Measurements from ENCODE around the gene KIF5A.

The KIF5A gene

DNA sequence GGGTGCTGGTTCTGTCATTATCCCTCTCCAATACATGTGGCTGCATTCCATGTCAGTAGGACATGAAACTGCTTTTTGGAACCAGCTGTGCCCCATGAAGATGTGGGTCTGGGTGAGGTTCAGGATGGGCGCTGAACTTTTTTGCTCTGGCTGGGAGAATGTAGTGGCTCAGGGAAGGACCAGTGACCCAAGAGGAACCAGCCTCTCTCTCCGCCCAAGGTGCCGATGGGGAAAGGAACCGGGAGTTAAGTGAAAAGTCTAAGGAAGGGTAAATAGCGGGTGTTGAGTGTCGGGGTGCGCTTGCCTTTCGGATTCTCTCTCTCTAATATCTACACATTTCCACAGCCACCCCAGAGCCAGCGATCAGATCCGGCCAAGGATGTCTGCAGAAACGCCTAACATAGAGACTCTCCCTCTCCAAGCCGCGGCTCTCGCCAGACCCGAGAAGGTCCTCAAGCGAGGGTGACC lies 69.2 kb downstream of the KIF5A start:
- no peak for DNase-seq (ENCODE audit: low read depth in 2 of 3, low spot score in 2 of 3)

DNA sequence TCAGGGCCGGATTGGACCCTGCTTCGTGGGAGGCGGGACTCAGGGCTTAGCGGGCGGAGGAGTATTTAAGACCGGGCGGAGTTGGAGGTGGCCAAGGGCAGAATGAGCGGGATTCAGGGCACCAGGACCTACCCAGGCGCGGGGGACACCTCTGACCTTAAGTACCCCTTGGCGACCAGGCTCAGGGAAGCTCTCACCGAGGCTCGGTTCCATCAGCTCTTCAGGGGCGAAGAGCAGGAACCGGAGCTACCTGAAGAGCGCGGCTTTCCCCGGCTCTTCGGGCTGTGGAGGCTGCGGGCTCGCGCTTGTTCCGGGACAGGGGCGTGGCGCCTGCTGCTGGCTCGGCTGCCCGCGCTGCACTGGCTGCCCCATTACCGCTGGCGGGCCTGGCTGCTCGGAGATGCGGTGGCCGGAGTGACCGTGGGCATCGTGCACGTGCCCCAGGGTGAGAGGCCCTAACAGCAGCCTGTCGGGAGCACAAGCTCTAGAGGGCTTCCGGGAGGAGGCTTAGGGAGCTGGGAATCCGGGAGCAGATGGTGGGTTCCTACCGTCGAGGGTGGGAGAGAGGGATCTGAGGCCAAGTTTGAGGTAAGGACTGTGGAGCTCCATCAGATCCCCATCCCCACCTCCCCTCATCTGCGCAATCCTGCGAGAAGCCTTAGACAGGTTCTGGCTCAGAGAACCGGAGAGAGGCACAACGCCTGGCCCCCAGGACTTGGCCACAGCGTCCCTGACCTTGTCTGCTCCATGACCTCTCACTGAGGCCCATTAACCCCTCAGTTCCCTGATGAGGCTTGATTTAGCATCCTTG lies 69.8 kb downstream of the KIF5A start:
- no peak for DNase-seq (ENCODE audit: low read depth in 2 of 3, low spot score in 2 of 3)

- no peak for DNase-seq (ENCODE audit: low read depth in 2 of 3, low spot score in 2 of 3)
Measured at GRCh38 chr12:57620245-57620935, 70.5 kb downstream of the KIF5A start.

DNA sequence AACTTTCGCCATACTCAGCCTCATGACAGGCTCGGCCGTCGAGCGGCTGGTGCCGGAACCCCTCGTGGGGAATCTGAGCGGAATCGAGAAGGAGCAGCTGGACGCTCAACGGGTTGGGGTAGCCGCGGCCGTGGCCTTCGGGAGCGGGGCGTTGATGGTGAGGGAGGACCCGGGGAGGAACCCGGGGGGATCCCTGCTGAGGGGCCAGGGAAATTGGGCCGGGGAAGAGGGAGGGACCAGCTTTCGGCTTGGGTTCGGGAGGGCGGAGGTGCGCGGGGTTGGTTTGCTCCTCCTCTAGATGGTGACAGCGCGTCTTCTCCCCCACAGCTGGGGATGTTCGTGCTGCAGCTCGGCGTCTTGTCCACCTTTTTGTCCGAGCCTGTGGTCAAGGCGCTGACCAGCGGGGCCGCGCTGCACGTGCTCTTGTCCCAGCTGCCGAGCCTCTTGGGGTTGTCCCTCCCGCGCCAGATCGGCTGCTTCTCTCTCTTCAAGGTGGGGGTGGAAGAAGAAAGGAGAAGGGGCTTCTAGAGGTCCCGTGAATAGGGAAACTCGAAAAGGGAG lies 71.2 kb downstream of the KIF5A start:
- no peak for DNase-seq (ENCODE audit: low read depth in 2 of 3, low spot score in 2 of 3)

DNA sequence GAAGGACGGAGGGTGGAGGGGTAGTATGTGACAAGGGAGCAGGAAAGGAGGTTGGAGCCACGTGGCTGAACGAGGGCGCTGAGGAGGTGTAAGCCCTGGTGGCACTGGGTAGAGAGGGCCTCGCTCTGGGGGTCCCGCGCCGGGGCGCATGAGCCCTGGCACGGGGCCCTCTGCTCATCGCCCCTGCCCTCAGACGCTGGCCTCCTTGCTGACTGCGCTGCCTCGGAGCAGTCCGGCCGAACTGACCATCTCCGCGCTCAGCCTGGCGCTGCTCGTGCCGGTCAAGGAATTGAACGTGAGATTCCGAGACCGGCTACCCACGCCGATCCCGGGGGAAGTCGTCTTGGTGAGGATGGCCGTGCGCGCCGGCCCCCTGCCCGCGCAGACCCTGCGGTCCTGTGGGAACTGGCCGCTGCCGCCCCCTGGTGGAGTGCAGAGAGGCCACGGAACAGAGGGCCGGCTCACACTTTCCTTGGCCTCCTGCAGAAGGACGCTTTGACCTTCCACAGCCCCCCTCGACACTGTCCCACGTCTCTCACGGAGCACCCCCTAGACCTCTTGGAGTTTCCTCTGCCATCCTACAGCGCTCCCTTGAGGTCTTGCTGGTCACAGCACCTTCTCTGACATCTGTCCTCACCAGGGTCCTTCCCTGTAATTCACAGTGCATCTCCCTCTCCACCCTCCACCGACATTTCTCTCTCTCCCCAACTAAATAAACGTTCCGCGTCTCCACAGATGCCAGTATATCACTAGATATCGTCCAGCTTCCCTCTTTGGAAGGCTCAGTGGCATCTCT lies 71.9 kb downstream of the KIF5A start:
- no peak for DNase-seq (ENCODE audit: low read depth in 2 of 3, low spot score in 2 of 3)

- DNase-seq (ENCODE audit: low read depth in 2 of 3, low spot score in 2 of 3): no peak
Measured at GRCh38 chr12:57622293-57623245, 72.7 kb downstream of the KIF5A start.

GRCh38 chr12:57623385-57623784 lies 73.5 kb downstream of the KIF5A start:
- no peak for DNase-seq (ENCODE audit: low read depth in 2 of 3, low spot score in 2 of 3)

DNA sequence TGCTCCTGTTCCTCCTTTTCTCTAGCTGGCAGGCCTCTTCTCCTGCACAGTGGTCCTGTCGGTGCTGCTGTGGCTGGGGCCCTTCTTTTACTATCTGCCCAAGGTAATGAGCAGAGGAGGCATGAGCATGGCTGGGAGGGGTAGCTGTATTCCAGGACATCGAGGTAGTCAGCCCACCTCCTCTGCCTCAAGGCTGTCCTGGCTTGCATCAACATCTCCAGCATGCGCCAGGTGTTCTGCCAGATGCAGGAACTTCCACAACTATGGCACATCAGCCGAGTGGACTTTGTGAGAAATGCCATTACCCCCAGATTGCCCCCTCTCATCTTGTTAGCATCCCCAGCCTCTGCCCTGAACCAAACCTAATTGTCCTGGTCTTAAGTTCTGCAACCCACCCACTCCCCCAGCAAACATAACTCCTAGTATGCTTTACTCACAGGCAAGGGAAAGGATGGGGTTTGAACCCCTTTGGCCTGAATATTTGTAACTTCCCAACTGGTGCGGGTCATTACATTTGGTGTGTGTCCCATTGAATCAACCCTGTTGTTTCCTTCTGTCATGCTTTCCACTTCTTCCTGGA lies 74.1 kb downstream of the KIF5A start:
- DNase-seq (ENCODE audit: low read depth in 2 of 3, low spot score in 2 of 3): no peak

DNA sequence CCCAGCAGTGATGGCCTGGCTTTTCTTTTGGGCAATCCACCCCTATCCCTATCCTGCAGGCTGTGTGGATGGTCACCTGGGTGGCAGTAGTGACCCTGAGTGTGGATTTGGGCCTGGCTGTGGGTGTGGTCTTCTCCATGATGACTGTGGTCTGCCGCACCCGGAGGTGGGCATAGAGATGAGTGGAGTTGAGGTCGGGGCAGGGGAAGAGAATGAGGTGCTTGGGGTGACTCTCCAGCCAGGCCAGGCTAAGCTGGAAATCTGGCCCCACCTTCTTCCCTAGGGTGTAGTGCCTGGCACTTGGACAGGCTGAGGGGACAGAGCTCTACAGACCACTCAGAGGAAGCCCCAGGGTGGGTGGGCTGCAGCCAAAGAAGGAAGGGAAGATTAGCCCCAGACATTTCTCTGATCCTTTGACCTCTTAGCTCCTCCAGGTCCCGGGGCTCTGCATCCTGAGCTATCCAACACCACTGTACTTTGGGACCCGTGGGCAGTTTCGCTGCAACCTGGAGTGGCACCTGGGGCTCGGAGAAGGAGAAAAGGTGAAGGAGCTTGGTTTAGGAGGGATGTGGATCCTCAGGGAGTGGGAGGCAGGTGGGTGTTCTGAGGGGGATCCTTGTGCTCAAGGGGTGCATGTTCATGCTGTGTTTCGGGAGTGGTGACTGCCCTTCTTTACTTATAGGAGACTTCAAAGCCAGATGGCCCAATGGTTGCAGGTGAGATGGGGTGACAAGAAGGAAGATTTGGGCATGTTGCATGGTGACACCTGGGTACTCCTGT lies 74.8 kb downstream of the KIF5A start:
- no peak for DNase-seq (ENCODE audit: low read depth in 2 of 3, low spot score in 2 of 3)

DNA sequence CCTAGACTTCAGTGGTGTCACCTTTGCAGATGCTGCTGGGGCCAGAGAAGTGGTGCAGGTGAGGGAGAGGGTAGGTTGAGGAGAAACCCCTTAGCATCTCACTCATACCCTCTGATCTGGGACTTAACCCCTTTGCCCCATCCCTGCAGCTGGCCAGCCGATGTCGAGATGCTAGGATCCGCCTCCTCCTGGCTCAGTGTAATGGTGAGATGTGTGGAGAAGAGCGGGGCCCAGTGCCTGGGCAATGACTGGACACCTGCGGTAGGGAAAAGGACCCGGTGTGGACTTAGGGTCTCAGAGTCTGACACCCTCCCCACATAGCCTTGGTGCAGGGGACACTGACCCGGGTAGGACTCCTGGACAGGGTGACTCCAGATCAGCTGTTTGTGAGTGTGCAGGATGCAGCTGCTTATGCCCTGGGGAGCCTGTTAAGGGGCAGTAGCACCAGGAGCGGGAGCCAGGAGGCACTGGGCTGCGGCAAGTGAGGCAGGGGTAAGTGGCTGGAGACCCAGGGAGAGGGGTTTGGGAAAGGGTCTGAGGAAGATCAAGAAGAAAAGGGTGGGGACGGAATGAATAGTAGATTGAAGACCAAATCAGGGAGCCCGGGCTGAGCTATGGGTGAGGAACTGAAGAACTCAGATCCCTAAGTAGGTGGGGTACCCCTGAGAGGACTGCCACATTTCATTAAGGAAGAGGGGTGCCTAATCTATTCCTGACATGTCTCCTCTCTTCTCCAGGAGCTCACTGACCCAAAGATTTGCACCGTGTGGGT lies 75.6 kb downstream of the KIF5A start:
- DNase-seq (ENCODE audit: low read depth in 2 of 3, low spot score in 2 of 3): no peak

DNA sequence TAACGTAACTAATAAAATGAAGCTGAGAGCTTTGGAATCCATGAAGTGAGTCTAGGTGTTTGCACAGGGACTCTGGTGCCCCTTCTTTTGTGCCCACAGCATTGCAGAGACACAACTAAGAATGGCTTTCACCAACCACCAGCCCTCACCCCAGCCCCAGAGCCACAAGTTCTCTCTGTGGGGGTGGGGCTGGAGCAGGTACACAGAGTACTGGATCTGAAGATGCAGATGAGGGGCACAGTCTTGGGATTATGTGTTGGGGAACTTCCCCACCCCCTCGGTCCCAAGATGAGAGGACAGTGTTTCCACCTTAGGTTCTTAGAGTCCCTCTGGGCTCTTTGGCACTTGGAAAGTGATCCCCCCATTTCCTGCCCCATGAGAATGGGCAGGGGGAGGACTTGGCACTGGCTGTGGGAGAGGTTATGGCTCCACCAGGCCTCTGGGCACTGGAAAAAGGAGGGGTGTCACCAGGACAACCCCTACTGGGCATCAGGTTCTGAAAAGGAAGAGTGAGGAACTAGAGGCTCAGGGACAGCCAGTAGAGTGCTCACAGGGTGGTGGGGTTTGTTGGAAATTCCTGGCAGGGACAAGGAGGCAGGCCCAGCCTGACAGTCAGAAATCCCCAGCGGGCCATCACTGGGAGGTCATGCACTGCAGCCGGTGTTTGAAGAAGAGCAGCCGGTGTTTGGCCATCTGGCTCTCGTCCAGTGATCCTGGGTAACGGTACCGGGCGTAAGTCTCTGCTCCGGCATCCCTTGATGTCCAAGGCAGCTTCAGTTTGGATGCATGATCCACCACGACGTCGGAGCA lies 76.5 kb downstream of the KIF5A start:
- DNase-seq (ENCODE audit: low read depth in 2 of 3, low spot score in 2 of 3): no peak

DNA sequence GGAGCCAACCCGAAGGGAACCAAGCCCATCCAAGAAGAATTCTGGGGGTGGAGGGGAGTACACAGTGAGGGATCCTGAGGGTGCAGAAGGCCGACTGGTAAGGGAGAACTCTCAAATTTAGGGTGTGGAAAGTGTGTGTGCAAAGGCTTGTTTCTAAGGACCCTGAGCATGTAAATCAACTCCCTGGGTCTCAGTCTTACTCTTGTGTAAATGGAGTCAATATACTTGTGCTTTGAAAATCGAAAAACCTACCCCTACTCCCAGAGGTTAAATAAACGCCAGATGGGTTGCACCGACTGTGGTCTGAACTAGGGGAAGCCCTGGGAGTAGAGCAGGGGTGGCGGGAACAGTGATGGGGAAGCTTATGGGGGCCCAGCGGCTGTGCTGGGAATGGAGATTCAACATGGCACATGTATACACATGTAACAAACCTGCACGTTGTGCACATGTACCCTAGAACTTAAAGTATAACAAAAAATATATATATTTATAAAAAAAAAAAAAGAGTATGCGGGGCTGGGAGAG lies 77.1 kb downstream of the KIF5A start:
- DNase-seq (ENCODE audit: low read depth in 2 of 3, low spot score in 2 of 3): no peak

GRCh38 chr12:57627501-57628279 lies 77.8 kb downstream of the KIF5A start:
- no peak for DNase-seq (ENCODE audit: low read depth in 2 of 3, low spot score in 2 of 3)

- no peak for DNase-seq (ENCODE audit: low read depth in 2 of 3, low spot score in 2 of 3)
Measured at GRCh38 chr12:57628280-57629191, 78.7 kb downstream of the KIF5A start.

DNA sequence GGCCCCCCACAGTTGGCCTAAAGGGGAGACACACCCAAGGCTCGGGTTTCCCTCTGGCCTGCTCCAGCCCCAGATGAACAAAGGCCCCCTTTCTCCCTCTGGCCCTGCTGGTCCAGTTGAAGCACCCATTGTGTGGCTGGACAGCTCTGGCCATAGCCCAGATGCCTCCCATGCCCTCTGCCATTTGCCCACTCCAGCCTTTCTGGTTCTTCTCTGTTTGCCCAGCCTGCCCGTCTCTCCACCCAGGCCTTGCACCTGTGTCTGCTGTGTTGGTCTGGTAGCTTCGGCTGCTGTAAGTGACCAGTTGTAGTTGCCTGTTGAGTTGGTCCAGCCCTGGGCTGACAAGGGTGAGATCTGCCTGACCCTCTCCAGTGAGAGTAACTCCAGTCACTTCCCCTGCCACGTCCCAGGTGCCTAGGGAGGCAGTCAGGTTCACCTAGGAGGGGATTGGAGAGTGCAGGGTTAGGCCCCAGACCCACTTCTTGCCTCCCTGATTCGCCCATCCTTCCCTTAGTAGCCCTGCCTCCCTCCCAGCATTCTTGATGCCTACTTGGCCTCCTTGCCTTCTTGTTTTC lies 80.1 kb downstream of the KIF5A start:
- DNase-seq (ENCODE audit: low read depth in 2 of 3, low spot score in 2 of 3): no peak

Measured in activated CD8-positive, alpha-beta memory T cell treated with anti-CD3 and anti-CD28 coated beads for 48 hours (primary cell).